ENCODE results near the gene HIF1A. TPM values are rescaled to one million over a fixed set of nuclear protein-coding genes. Genes with fewer than 3 reads are reported as not detected.

The HIF1A gene
- total and polyA plus RNA-seq, 2 of the 8 experiments (the other 6 are each of a cell fraction or from before 2014, with no cell fraction given): 54.8 to 175 TPM

DNA sequence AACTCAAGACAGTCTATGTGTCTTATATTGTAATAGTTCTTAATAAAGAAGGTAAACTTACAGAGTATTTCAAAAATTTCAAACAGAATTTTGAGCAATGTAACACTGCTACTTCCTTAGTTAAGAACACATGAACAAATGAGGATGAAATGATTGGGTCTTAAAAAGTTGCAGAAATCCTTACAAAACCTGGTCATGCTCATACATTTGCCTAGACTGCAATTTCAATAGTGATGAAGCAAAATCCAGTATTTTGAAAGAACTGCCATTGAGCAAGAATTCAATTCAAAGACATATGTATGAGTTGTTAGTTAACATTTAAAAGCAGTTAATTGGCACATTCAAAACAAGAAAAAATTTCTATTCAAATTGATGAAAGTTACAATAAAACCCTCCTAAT lies 17.8 kb upstream of the HIF1A start:
- no peaks in the 10 kb centered on the region for H3K36me3 ChIP-seq (ENCODE audit: control insufficient read depth in 2 of 4, insufficient read depth in 4 of 4, low read length in 3 of 4)
- H2BK12ac ChIP-seq (ENCODE audit: low read depth, low read length): no peak overlapping the region
- H4K5ac ChIP-seq (ENCODE audit: insufficient read length, low read depth, low read length): no peak overlapping the region
- H3K79me1 ChIP-seq (ENCODE audit: low read depth, low read length): no peaks in the 10 kb centered on the region
- TF ChIP-seq KDM1A (IDR thresholded peaks at IDR 0.05; ENCODE audit: borderline replicate concordance, low read length): no peak
- no peak for TF ChIP-seq GABPA (IDR thresholded peaks at IDR 0.05; ENCODE audit: borderline replicate concordance, insufficient read depth, low read length)
- TF ChIP-seq, protein P1, sequence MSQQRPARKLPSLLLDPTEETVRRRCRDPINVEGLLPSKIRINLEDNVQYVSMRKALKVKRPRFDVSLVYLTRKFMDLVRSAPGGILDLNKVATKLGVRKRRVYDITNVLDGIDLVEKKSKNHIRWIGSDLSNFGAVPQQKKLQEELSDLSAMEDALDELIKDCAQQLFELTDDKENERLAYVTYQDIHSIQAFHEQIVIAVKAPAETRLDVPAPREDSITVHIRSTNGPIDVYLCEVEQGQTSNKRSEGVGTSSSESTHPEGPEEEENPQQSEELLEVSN (IDR thresholded peaks at IDR 0.05): no peak
- TF ChIP-seq RXRA (IDR thresholded peaks at IDR 0.05; ENCODE audit: insufficient read depth, low read depth, low read length): no peak
- TF ChIP-seq BRCA1 (IDR thresholded peaks at IDR 0.05; ENCODE audit: low read depth, low read length): no peak
- TF ChIP-seq KDM4A (IDR thresholded peaks at IDR 0.05; ENCODE audit: low read depth, low read length, severe bottlenecking): no peak
- TF ChIP-seq PHF8 (conservative IDR thresholded peaks at IDR 0.05; ENCODE audit: low read depth, low read length): no peak
- TF ChIP-seq EGR1 (IDR thresholded peaks at IDR 0.05; ENCODE audit: borderline replicate concordance, low read depth, low read length): no peak
- no peak for TF ChIP-seq SIN3A (conservative IDR thresholded peaks at IDR 0.05 in 1 of 2, IDR thresholded peaks at IDR 0.05 in 1 of 2; ENCODE audit: low read depth in 1 of 2, low read length in 2 of 2)
- TF ChIP-seq SRF (IDR thresholded peaks at IDR 0.05; ENCODE audit: low read depth, low read length): no peak
- TF ChIP-seq USF2 (IDR thresholded peaks at IDR 0.05; ENCODE audit: low read length): no peak
- H3K4me3 ChIP-seq (ENCODE audit: extremely low read depth in 1 of 4, insufficient read depth in 2 of 4, low read depth in 3 of 4, low read length in 4 of 4): no peak overlapping the region
- H2AK5ac ChIP-seq (ENCODE audit: low read depth, low read length): no peak overlapping the region
- H2BK5ac ChIP-seq (ENCODE audit: low read depth, low read length): no peak overlapping the region
- H3K14ac ChIP-seq (ENCODE audit: insufficient read length): no peak overlapping the region
- H3K18ac ChIP-seq (ENCODE audit: extremely low read depth, low read length): no peak overlapping the region
- no peaks in the 10 kb centered on the region for H3K9me3 ChIP-seq (ENCODE audit: insufficient read depth in 2 of 2, low read depth in 1 of 2, low read length in 1 of 2)
- H3K56ac ChIP-seq (replicated peaks; ENCODE audit: insufficient read length, low read depth, low read length): no peak overlapping the region
- no peaks in the 10 kb centered on the region for H4K20me1 ChIP-seq (replicated peaks in 1 of 2; ENCODE audit: control insufficient read depth in 1 of 2, insufficient read depth in 2 of 2, low read length in 2 of 2)
- no peak overlapping the region for H2BK15ac ChIP-seq (ENCODE audit: low read length)
- no peak overlapping the region for H4K91ac ChIP-seq (replicated peaks; ENCODE audit: insufficient read length, low read length)
- no peaks in the 10 kb centered on the region for H3K27me3 ChIP-seq (replicated peaks in 1 of 4; ENCODE audit: control insufficient read depth in 3 of 4, extremely low read depth in 1 of 4, insufficient read depth in 3 of 4, low read length in 3 of 4)
- H3K4ac ChIP-seq (replicated peaks; ENCODE audit: insufficient read length, low read depth, low read length): no peak overlapping the region
- peaks cover 2 to 13% (median 8%) of the 10 kb centered on the region in 4 experiments; a peak in 5 of 7 replicates for H3K4me1 ChIP-seq (replicated peaks in 1 of 4; ENCODE audit: control insufficient read depth in 3 of 4, insufficient read depth in 4 of 4, low read length in 3 of 4)
- ChIA-PET CTCF (ENCODE audit: partially characterized antibody) (no interaction called here), POLR2A (ENCODE audit: partially characterized antibody) (no interaction called here)
- H2BK120ac ChIP-seq (replicated peaks; ENCODE audit: low read depth, low read length): no peak overlapping the region
- no peak overlapping the region for H3K23ac ChIP-seq (ENCODE audit: insufficient read length)
- H4K8ac ChIP-seq (ENCODE audit: extremely low read depth, insufficient read depth, low read length): no peak overlapping the region
- DNase-seq (ENCODE audit: low read depth in 1 of 2, low spot score in 2 of 2): no peak
- H3K27ac ChIP-seq (ENCODE audit: low read depth, low read length): no peak overlapping the region
- no peaks in the 10 kb centered on the region for H3K79me2 ChIP-seq (ENCODE audit: control insufficient read depth in 1 of 2, insufficient read depth in 2 of 2, low read length in 2 of 2)
- H3K23me2 ChIP-seq (ENCODE audit: low read depth, low read length): no peaks in the 10 kb centered on the region
- no peak overlapping the region for H2AFZ ChIP-seq (ENCODE audit: low read length)
- FAIRE-seq: no peak
- H3K9ac ChIP-seq (replicated peaks in 1 of 4; ENCODE audit: extremely low read depth in 1 of 4, low read depth in 3 of 4, low read length in 3 of 4): no peak overlapping the region
- H3K4me2 ChIP-seq (ENCODE audit: insufficient read depth in 1 of 2, low read depth in 2 of 2, low read length in 2 of 2): no peak overlapping the region
- no peak overlapping the region for H2BK20ac ChIP-seq (ENCODE audit: low read length)
